ENCODE results near the gene NELFA. TPM values are rescaled to one million over a fixed set of nuclear protein-coding genes. Genes with fewer than 3 reads are reported as not detected.
A peak's percentile ranks its signal among the peaks of the same experiment; 100 is the strongest.

Gene NELFA
- total and polyA plus RNA-seq, 2 experiments from 2014 or later, result 54.4 to 71.4 TPM

GRCh38 chr4:1992468-1993168 is 16.2 kb downstream of the NELFA start:
- Histone ChIP-seq H3K9me3 (ENCODE audit: low read depth) (no peaks in the 10 kb centered on the region), H3K36me3 (peaks cover 2% of the 10 kb centered on the region), H3K4me3 (no peak overlapping the region), H3K4me1 (ENCODE audit: low read depth) (no peaks in the 10 kb centered on the region), H3K27ac (no peak overlapping the region), H3K27me3 (no peaks in the 10 kb centered on the region)
- peak in 1 of 2 donors; percentile 65 for DNase-seq (ENCODE audit: low read depth in 1 of 2, low spot score in 1 of 2)
- peak; percentile 33 for TF ChIP-seq CTCF (IDR thresholded peaks at IDR 0.05; ENCODE audit: low read depth, low read length)

- TF ChIP-seq CTCF (IDR thresholded peaks at IDR 0.05; ENCODE audit: low read depth, low read length), result no peak
- no peak for DNase-seq (ENCODE audit: low read depth in 1 of 2, low spot score in 1 of 2)
These were observed 17.0 kb downstream of the NELFA start for GRCh38 chr4:1991596-1992434.

GRCh38 chr4:1991087-1991486 is 17.7 kb downstream of the NELFA start:
- Histone ChIP-seq H3K27me3 (no peaks in the 10 kb centered on the region), H3K27ac (no peak overlapping the region), H3K4me1 (ENCODE audit: low read depth) (no peaks in the 10 kb centered on the region), H3K9me3 (ENCODE audit: low read depth) (no peaks in the 10 kb centered on the region), H3K36me3 (peaks cover 15% of the 10 kb centered on the region), H3K4me3 (no peak overlapping the region)
- no peak for TF ChIP-seq CTCF (IDR thresholded peaks at IDR 0.05; ENCODE audit: low read depth, low read length)
- no peak for DNase-seq (ENCODE audit: low read depth in 1 of 2, low spot score in 1 of 2)

More at GRCh38 chr4:1991596-1992434, 17.0 kb downstream of the NELFA start:
- H3K27me3 ChIP-seq, result no peaks in the 10 kb centered on the region
- H3K9me3 ChIP-seq (ENCODE audit: low read depth), result no peaks in the 10 kb centered on the region
- H3K36me3 ChIP-seq, result peaks cover 10% of the 10 kb centered on the region
- H3K4me1 ChIP-seq (ENCODE audit: low read depth), result no peaks in the 10 kb centered on the region
- no peak overlapping the region for H3K27ac ChIP-seq
- no peak overlapping the region for H3K4me3 ChIP-seq

GRCh38 chr4:1990676-1991075 is 18.1 kb downstream of the NELFA start:
- TF ChIP-seq CTCF (IDR thresholded peaks at IDR 0.05; ENCODE audit: low read depth, low read length), result no peak
- no peak overlapping the region for H3K27ac ChIP-seq
- H3K27me3 ChIP-seq, result no peaks in the 10 kb centered on the region
- no peak overlapping the region for H3K4me3 ChIP-seq
- peaks cover 19% of the 10 kb centered on the region for H3K36me3 ChIP-seq
- no peak for DNase-seq (ENCODE audit: low read depth in 1 of 2, low spot score in 1 of 2)
- H3K9me3 ChIP-seq (ENCODE audit: low read depth), result no peaks in the 10 kb centered on the region
- no peaks in the 10 kb centered on the region for H3K4me1 ChIP-seq (ENCODE audit: low read depth)

- no peak overlapping the region for H3K4me3 ChIP-seq
- DNase-seq (ENCODE audit: low read depth in 1 of 2, low spot score in 1 of 2), result no peak
- TF ChIP-seq CTCF (IDR thresholded peaks at IDR 0.05; ENCODE audit: low read depth, low read length), result no peak
- no peaks in the 10 kb centered on the region for H3K9me3 ChIP-seq (ENCODE audit: low read depth)
- no peaks in the 10 kb centered on the region for H3K4me1 ChIP-seq (ENCODE audit: low read depth)
- H3K27me3 ChIP-seq, result no peaks in the 10 kb centered on the region
- H3K36me3 ChIP-seq, result peaks cover 21% of the 10 kb centered on the region
- H3K27ac ChIP-seq, result no peak overlapping the region
These were observed 18.5 kb downstream of the NELFA start for GRCh38 chr4:1990348-1990645.
